ENCODE data around the gene HAPSTR1.

GRCh38 chr16:9095656-9096397 lies 4.4 kb downstream of the HAPSTR1 start:
- no peak for TF ChIP-seq EP300 (IDR thresholded peaks at IDR 0.05; ENCODE audit: borderline replicate concordance in 1 of 2, low read depth in 2 of 2, low read length in 2 of 2)
- no peak for TF ChIP-seq RBBP5 (IDR thresholded peaks at IDR 0.05; ENCODE audit: borderline replicate concordance, low read depth, low read length)
- TF ChIP-seq GABPA (IDR thresholded peaks at IDR 0.05; ENCODE audit: borderline replicate concordance, insufficient read depth, low read length): no peak
- TF ChIP-seq CTCF (IDR thresholded peaks at IDR 0.05; ENCODE audit: control extremely low read depth in 1 of 3, insufficient read depth in 1 of 3, low read depth in 1 of 3, low read length in 3 of 3): no peak
- no peak for TF ChIP-seq POLR2AphosphoS5 (IDR thresholded peaks at IDR 0.05; ENCODE audit: low read depth, low read length)
- no peak for TF ChIP-seq BACH1 (IDR thresholded peaks at IDR 0.05; ENCODE audit: low read length)
- TF ChIP-seq CHD1 (IDR thresholded peaks at IDR 0.05; ENCODE audit: low read depth, low read length): no peak
- no peak for TF ChIP-seq POLR2A (IDR thresholded peaks at IDR 0.05; ENCODE audit: control extremely low read depth in 1 of 2, low read depth in 2 of 2, low read length in 2 of 2)

Measured in H1 (cell line).